Middle frontal gyrus (tissue), 1 donor: Measurements from ENCODE around the gene RBM33.
"Not testable (repeated sequence)": the region's sequence is repeated elsewhere in the genome, so short reads cannot be mapped to it uniquely, and the experiment has no call there.

Experiments used
- DNase-seq: peaks from one replicate; pipeline ENCODE4 v3.0.0-alpha.2; 2015; ENCODE audit warnings: low spot score; ENCODE audit errors: extremely low spot score

RBM33 gene

DNA sequence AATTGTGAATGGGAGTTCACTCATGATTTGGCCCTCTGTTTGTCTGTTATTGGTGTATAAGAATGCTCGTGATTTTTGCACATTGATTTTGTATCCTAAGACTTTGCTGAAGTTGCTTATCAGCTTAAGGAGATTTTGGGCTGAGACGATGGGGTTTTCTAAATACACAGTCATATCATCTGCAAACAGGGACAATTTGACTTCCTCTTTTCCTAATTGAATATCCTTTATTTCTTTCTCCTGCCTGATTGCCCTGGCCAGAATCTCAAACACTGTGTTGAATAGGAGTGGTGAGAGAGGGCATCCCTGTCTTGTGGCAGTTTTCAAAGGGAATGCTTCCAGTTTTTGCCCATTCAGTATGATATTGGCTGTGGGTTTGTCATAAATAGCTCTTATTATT, 43.8 kb downstream of the RBM33 start:
- not testable (repeated sequence) for DNase-seq

DNA sequence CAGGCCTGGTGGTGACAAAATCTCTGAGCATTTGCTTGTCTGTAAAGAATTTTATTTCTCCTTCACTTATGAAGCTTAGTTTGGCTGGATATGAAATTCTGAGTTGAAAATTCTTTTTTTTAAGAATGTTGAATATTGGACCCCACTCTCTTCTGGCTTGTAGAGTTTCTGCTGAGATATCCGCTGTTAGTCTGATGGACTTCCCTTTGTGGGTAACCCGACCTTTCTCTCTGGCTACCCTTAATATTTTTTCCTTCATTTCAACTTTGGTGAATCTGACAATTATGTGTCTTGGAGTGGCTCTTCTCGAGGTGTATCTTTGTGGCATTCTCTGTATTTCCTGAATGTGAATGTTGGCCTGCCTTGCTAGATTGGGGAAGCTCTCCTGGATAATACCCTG, 46.2 kb downstream of the RBM33 start:
- DNase-seq = not testable (repeated sequence)

DNA sequence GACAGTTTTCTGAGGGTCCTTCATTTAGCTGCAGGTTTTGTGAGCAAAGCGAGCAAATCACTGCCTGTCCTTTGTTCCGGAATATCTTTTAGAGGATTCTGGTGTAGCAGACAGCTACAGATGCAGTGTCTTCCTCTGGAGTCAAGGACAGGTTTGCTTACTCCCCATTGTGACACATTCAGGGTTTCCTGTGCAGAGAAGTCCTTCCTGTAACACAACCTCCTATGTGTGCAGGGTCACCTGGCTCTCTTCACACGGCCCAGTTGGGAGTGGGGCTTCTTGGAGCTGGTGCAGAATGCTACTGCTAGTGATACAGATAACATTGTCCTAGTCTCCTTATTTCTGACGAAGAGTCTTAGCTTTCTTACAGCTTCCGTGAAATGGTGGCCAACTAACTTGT, 47.9 kb downstream of the RBM33 start:
- no peak for DNase-seq

DNA sequence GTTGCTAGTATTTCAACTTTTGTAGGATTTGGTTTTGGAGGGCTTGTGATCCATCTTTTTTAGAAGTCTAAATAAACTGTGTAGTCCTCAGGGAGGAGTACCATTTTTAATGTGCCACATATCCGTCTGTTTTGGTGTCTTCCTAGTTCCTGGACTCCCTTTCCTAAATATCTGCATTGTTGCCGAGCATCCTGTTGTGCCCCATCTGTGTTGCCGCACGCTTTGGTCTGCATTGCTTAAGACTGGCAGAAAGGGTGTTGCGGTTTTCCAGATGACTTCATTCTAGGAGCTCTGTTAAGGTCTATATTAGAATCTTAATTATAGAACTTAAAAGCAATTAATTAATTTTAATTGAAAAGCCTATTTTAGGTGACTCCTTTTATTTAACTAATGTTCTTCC, 49.4 kb downstream of the RBM33 start:
- no peak for DNase-seq

DNA sequence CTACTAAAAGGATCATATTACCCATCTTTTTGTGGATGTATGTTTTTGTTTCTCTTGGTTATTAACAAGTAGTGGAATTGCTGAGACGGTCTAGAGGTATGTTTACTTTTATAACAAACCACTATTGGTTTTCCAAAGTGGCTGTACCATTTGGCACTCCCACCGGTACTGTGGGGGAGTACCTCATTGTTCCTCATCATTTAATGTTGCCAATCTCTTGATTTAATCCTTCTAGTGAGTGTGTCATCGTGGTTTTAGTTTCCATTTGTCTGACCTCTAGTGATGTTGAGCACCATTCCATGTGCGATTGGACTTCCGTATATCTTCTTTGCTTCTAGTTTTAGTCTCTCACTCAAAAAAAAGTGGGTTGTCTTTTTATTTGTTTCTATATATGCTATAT, 50.4 kb downstream of the RBM33 start:
- no peak for DNase-seq

DNA sequence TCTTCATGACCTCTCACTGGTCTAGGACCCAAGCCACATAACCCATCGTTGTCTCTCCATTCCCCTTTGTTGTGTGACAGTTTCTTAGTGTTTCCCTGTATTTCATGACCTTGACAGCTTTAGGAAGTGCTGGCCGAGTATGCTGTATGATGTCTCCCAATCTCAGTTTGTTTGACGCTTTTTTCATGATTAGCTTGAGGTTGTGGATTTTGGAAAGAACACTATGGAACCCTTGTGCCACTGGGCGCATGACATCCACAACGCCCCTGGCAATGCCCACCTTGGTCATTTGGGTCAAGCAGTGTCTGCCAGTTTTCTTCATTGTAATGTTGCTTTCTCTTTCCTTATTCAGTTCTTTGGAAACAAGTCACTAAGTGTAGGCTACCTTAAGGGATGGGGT, 52.3 kb downstream of the RBM33 start:
- DNase-seq = no peak

DNA sequence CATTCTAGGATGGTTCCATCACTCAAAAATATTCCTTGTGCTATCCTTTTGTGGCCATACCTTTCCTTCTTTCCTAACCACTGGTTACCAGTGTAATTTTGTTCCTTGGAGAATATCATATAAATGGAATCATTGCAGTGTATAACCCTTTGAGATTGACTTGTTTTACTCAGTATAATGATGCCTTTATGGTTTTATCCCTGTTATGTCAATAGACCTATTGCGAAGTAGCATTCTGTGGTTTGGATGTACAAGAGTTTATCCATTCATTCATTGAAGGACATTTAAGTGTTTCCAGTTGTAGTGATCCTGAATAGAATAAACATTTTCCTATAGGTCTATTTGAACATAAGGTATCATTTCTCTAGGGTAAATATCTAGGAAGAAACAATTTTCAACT, 54.2 kb downstream of the RBM33 start:
- no peak for DNase-seq

DNA sequence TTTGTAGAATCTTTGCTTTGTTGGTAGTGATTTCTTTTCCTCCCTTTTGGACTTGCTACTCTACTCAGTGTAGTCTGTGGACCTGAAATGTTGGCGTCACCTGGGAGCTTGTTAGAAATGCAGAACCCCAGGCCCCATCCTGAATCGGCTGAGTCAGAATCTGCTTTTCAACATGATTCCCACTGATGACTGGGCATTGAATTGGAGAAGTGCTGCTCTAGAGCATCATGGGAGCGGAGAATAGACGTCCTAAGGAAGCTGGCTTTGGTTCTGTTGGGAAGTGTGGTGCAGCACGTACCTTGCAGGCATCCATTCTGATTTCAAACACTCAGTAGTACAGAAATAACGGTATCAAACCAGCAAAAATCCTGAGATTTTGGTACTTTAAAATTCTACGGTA, 54.7 kb downstream of the RBM33 start:
- no peak for DNase-seq

DNA sequence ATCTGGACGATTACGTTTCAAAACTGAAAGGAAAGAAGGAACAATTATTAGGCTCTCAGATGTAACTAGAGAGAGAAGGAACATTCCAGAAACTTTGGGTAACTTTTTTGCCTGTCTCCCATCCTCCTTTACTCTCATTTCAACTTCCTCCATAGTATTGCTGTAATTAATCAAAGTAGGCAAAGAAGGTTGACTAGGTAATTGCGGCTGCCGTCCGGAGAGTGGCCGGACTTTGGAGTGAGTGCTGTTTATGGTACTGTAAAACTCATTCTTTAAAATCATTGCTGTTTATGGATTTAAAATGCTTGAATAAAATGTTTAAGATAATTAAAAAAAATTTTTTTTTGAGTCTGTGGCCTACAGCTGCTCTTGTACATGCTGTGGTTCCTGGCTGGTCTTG, 56.4 kb downstream of the RBM33 start:
- no peak for DNase-seq

DNA sequence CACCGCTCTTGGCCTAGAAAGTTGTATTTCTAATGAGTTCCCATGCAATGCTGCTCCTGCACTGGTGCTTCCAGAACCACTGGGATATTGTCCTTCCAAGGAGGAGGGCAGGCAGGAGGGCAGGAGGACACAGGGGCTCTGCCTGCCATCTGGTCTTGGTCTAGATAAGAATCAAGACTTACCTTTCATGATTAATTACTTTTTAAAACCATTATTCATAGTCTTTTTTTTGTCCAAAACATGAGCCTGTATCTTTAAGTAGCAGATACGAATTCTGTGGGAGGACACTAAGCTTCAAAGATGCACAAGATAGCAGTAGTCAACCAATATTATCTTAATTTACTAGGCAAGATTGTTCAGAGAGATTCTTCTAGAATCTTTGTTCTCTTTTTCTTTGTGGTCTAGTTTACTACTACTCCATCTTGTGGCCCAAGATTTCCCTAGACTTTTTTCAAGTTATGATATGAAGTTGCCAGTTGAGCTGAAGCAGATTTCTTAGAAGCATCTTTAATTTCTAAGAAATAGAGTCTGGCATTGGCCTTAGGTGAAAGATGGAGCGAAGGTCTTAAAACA, 57.6 kb downstream of the RBM33 start:
- no peak for DNase-seq

DNA sequence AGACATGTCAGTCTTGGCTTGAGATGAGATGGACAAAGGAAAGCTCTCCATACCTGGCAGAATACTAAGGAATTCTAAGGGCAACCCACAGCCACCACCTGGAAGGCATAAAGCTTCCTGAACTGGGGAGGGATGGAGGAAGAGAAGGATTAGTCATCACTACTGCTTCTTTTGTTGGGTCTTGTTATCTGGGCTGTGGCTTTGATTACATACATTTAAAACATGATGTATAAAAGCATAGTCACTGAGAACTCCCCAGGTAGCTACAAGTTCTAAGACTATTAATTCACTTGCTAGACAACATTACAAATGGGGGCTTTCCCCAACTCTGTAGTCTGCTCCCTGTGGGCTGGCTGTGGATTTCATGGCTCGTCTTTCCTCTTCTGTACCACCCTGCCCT, 58.2 kb downstream of the RBM33 start:
- DNase-seq = no peak

DNA sequence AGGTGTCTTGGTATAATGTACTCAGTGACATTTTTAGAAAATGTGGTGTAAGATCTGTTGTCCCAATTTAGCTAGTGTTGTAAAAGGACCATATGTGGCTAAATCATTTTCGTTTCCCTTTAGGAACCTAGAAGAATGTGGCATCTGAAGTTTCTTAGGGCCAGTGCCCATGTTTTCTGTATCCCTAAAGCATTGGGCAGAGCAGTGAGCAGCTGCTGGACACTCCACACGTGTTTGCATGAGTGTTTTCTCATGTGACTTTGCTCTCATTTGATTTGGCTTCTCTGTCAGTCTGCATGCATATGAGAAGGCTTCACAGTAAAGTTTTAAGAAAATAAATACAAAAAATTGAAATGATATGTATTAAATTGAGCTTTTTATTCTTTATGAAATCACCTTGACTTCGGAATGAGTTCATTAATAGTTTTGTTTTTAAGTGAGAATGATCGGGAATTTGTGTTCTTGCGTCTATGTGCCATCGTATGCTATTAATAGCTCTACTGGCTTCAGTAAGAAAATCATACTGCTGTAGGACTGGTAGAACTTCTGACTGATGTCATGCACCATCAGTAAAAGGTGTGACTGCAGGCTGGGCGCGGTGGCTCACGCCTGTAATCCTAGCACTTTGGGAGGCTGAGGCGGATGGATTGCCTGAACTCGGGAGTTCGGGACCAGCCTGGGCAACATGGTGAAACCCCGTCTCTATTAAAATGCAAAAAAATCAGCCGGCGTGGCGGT, 61.3 kb downstream of the RBM33 start:
- DNase-seq = no peak

DNA sequence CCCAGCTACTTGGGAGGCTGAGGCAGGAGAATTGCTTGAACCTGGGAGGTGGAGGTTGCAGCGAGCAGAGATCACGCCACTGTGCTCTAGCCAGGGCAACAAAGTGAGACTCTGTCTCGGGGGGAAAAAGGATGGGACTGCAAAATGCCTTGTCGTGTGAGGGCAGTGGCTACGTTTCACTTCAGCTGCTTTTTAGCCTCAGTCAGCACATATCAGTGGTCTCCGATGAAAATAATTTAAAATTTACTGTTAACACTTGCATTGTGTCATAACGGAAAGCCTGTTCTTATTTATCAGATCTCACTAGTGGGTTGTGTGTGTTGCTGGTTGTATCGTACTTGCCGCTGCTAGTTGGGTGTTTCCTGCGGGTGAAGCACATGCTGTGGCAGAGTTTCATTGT, 61.9 kb downstream of the RBM33 start:
- no peak for DNase-seq

DNA sequence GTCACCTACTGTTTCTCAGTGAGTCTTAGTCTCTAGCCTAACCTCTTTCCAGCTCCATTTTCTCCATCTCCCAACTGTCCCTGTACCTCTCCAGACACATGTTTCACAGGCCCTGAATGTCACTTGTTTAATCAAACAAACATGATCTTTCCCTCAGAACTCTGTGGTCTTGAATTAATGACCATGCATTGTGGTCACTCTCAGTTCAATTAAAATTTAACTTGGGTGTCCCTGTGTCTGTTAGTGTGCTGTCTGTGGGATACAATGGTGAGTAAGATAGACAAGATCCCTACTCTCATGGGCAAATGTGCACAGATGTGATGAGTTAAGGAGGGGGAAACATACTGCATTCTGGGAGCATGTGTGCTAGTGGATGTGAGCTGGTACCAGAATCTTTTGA, 65.0 kb downstream of the RBM33 start:
- DNase-seq = no peak

DNA sequence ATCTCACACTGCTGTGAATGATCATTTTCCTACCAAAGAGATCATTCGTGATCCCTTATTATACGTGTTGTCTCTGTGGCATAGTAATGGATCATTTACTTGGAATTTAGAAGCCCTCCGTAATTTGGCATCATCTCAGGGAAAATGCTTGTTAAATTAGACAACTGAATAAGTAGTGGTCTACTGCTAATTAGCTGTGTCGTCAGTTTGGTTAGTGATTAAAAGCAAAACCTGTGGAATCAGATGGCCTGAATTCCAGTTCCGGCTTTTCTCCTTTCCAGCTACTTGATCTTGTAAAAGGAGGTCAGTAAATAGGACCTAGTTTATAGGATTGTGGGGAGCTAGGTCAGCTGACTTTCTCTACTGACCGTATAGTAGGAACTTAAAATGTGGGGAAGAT, 65.6 kb downstream of the RBM33 start:
- DNase-seq = no peak

DNA sequence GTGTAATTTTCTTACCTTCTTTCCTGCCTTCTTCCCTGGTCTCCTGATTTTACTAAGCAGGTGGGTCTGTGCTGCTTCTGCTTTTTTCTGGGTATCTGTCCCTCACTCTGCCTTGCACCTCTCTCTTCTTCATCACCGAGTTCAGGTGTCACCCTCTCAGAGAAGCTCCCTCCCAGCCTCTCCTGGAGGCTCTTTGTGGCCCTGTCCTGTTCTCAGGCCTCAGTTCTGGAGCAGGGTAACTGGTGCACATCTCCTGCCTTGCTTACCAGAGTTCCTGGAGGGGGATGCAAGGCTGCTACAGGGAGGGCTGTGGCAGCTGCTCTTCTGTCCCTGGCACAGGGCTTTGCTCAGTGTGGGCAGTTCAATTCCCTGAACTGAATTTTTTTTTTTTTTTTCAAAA, 66.1 kb downstream of the RBM33 start:
- no peak for DNase-seq

DNA sequence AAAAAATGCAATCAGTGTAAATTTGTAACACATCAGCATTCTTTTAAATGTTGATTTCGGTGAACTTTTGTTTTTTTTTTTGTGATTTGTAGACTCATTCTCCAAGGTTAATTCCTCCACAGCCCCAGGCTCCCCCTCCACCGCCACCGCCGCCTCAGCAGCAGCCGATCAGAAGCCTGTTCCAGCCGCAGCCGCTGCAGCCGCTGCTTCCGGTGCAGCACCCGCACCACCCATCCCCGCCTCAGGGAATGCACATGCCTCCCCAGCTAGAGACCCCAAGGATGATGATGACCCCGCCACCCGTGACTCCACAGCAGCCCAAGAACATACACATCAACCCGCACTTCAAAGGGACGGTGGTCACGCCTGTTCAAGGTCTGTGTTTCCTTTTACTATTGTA, 66.6 kb downstream of the RBM33 start:
- no peak for DNase-seq

DNA sequence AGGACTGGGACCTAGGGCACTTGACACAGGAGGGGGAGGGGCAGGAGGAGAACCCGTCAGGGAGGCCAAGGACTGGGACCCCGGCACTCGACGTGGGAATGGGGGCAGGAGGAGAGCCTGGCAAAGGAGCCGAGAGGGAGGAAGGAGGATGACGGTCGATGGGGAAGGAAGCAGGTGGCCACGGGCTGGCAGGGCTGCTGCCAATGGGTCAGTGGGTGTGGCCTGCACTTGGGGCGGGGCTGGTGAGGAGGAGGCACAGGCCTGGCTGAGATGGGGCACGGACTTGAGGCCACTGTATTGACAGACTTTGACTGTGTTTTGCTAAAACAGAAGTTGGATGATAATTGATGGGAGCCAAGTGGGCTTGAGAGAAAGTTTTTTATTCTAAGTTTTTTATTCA, 68.9 kb downstream of the RBM33 start:
- no peak for DNase-seq

DNA sequence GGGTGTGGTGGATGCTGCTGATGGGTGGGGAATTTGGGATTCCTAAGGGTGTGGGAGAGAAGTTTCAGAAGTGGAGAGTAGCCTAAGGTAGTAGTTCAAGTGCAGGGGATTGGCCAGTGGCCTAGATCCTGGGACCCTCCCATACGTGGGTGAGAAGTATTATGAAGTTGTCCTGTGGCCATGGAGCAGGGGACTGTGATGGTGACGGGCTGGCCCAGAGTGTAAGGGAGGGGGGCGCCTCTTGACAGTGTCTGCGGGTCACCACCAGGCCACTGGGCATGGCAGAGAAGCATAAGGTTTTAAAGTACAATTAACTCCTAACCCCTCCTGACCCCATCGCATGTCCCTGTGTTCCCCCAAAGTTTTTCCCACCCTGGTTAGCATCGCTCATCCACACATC, 70.2 kb downstream of the RBM33 start:
- no peak for DNase-seq

DNA sequence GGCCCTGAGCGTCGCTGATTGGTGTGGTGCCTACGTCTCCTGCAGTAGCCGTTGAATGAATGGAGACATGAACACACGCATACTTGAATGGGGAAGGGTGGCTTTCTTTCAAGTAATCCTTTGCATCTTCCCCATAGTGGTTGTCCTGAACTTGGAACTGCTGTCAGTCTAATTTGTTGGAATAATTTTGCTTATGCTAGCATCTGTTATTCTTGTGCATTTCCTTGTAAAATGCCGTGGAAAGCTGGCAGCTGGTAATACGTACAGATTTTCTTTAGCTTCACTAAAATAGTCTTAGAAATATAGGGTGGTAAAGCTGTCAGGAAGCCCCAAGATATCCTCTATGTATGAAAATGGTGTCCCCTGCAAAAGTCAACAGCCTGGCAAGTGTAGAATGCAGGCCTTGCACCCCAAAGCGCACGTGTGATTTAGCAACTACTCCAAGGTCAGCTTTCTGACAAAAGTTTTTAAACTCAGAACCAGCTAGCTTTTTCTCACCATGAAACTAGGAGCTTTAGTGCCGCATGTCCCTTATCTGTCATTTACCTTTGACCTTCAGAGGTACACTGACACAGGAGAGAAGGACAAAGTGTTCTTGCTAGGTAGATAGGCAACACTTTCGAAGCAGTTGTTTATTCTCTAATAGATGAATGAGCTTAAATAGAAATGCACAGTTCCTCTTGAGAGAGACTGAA, 70.8 kb downstream of the RBM33 start:
- no peak for DNase-seq

DNA sequence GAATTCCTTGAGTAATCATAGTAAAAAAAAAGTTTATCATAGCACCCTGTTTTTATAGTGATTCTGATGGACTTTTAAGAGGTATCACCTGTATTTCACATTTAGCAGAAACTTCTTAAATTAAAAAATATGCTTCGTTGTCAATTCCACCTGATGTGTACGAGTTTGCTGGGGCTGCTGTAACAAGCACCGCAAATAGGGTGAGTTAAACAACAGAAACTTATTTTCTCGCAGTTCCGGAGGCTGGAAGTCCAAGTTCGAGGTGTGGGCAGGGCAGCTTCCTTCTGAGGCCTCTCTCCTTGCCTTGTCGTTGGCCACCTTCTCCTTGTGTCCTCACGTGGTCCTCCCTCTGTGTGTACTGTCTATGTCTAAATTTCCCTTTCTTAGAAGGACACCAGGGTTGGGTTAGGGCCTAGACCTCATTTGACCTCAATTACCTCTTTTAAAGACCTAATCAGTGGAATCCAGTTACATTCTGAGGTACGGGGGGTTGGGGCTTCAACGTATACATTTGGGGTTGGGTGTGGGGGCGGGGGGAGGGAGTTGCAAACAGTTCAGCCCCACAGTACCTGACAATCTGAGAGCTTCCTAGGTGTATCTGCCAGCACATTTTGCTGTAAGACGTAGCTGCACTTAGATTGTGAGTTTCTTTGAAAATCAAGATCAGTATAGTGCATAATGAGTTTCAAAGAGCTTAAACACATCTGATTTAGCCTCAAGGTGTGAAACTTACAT, 72.7 kb downstream of the RBM33 start:
- no peak for DNase-seq

DNA sequence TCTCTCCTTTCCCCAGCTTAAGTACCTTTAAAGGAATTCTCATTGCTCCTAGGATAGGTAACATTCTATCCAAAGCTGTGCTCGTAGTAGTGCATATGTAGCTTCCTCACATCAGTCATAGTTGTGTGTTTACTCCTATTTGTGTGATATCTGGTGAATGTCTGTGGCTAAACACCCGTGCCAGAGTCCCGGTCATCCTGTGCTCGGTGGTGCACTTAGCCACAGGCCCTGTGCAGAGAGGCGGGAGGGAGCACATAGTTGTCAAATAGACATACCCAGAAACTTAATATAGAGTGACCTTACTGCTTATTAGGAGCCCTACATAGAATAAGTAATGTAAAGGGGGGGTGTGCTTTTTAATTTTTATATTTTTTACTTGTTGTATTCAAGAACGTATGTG, 76.6 kb downstream of the RBM33 start:
- DNase-seq = no peak
